ENCODE measurements around the gene BRD3. TPM values are rescaled to one million over a fixed set of nuclear protein-coding genes. Genes with fewer than 3 reads are reported as not detected.

The BRD3 gene
- polyA plus RNA-seq, 1 donor (not counting 4 experiments of a cell fraction or from before 2014, with no cell fraction given), result 3.3 TPM

DNA sequence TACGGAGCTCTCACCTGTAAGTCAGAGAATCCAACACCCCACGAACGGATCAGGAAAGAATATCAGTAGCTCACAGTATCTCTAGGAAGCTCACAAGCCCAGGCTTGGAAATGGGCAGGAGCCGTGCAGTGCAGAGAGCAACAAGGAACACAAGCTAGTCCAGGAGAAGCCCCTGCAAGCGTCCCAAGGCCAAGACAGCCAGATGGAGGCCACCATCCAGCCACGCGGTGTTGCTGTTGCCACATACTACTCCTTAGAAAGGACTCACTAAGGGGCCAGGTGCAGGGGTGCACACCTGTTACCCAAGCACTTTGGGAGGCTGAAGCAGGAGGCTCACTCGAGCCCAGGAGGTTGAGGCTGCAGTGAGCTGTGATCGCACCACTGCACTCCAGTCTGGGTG lies 60.3 kb downstream of the BRD3 start:
- no peaks in the 10 kb centered on the region for H3K36me3 ChIP-seq (ENCODE audit: control insufficient read depth in 2 of 2, extremely low read depth in 1 of 2, insufficient read depth in 2 of 2, low read length in 2 of 2)
- no peak overlapping the region for H3K9ac ChIP-seq (ENCODE audit: control insufficient read depth, extremely low read depth, insufficient read depth, low read length)
- FAIRE-seq (no peak), DNase-seq (ENCODE audit: low read depth, low spot score) (no peak)
- H3K27me3 ChIP-seq (ENCODE audit: control insufficient read depth, extremely low read depth, insufficient read depth, low read length), result peaks cover 3% of the 10 kb centered on the region
- TF ChIP-seq, protein P1, sequence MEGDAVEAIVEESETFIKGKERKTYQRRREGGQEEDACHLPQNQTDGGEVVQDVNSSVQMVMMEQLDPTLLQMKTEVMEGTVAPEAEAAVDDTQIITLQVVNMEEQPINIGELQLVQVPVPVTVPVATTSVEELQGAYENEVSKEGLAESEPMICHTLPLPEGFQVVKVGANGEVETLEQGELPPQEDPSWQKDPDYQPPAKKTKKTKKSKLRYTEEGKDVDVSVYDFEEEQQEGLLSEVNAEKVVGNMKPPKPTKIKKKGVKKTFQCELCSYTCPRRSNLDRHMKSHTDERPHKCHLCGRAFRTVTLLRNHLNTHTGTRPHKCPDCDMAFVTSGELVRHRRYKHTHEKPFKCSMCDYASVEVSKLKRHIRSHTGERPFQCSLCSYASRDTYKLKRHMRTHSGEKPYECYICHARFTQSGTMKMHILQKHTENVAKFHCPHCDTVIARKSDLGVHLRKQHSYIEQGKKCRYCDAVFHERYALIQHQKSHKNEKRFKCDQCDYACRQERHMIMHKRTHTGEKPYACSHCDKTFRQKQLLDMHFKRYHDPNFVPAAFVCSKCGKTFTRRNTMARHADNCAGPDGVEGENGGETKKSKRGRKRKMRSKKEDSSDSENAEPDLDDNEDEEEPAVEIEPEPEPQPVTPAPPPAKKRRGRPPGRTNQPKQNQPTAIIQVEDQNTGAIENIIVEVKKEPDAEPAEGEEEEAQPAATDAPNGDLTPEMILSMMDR (optimal IDR thresholded peaks at IDR 0.05 in 1 of 3, IDR thresholded peaks at IDR 0.05 in 1 of 3, conservative IDR thresholded peaks at IDR 0.05 in 1 of 3; ENCODE audit: extremely low read depth in 1 of 3, insufficient read depth in 2 of 3, low read length in 3 of 3), result no peak
- TF ChIP-seq EZH2 (IDR thresholded peaks at IDR 0.05; ENCODE audit: low read length), result no peak
- no peak overlapping the region for H2AFZ ChIP-seq (ENCODE audit: control insufficient read depth, low read length)
- no peaks in the 10 kb centered on the region for H3K9me1 ChIP-seq (ENCODE audit: control insufficient read depth, extremely low read depth, insufficient read depth, low read length)
- H3K4me3 ChIP-seq (ENCODE audit: control insufficient read depth in 2 of 3, extremely low read depth in 1 of 3, insufficient read depth in 2 of 3, low read depth in 1 of 3, low read length in 3 of 3), result no peak overlapping the region
- dilution Hi-C loops (cut with MboI; ENCODE audit: extremely low pct_ligation_motif_present, low sequenced_read_pairs), result no loop called here
- H3K4me1 ChIP-seq (ENCODE audit: control insufficient read depth, extremely low read depth, insufficient read depth, low read length), result no peaks in the 10 kb centered on the region
- H3K79me2 ChIP-seq (ENCODE audit: control insufficient read depth, insufficient read depth, low read length), result no peaks in the 10 kb centered on the region
- no peaks in the 10 kb centered on the region for H3K9me3 ChIP-seq (ENCODE audit: control insufficient read depth, low read depth, low read length)
- no peak overlapping the region for H3K27ac ChIP-seq (ENCODE audit: control insufficient read depth, insufficient read depth, low read length)
- H4K20me1 ChIP-seq (ENCODE audit: control insufficient read depth, extremely low read depth, insufficient read depth, low read length), result no peaks in the 10 kb centered on the region
- H3K4me2 ChIP-seq (ENCODE audit: control insufficient read depth, extremely low read depth, insufficient read depth, low read depth, low read length), result no peak overlapping the region

DNA sequence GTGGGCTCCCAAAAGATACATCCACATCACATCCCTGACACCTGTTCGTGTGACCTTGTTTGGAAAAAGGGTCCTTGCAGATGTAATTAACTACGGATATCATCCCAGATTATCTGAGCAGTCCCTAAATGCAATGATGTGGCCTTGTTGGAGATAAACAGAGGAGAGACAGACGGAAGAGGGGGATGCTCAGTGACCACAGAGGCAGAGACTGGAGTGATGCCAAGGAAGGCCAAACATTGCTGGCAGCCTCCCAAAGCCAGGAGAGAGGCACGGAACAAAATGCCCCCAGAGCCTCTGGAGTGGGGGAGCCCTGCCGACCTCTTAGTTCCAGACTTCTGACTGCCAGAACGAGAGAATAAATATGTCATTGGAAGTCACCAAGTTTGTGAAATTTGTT lies 60.7 kb downstream of the BRD3 start:
- FAIRE-seq, result no peak
- no peaks in the 10 kb centered on the region for H4K20me1 ChIP-seq (ENCODE audit: control insufficient read depth, extremely low read depth, insufficient read depth, low read length)
- no peak overlapping the region for H3K27ac ChIP-seq (ENCODE audit: control insufficient read depth, insufficient read depth, low read length)
- peaks cover 3% of the 10 kb centered on the region for H3K27me3 ChIP-seq (ENCODE audit: control insufficient read depth, extremely low read depth, insufficient read depth, low read length)
- H3K4me3 ChIP-seq (ENCODE audit: control insufficient read depth in 2 of 3, extremely low read depth in 1 of 3, insufficient read depth in 2 of 3, low read depth in 1 of 3, low read length in 3 of 3), result no peak overlapping the region
- no peaks in the 10 kb centered on the region for H3K36me3 ChIP-seq (ENCODE audit: control insufficient read depth in 2 of 2, extremely low read depth in 1 of 2, insufficient read depth in 2 of 2, low read length in 2 of 2)
- H3K4me1 ChIP-seq (ENCODE audit: control insufficient read depth, extremely low read depth, insufficient read depth, low read length), result no peaks in the 10 kb centered on the region
- dilution Hi-C loops (cut with MboI; ENCODE audit: extremely low pct_ligation_motif_present, low sequenced_read_pairs), result no loop called here
- TF ChIP-seq, protein P1 (optimal IDR thresholded peaks at IDR 0.05 in 1 of 3, IDR thresholded peaks at IDR 0.05 in 1 of 3, conservative IDR thresholded peaks at IDR 0.05 in 1 of 3; ENCODE audit: extremely low read depth in 1 of 3, insufficient read depth in 2 of 3, low read length in 3 of 3), result no peak
- TF ChIP-seq EZH2 (IDR thresholded peaks at IDR 0.05; ENCODE audit: low read length), result no peak
- no peak overlapping the region for H3K9ac ChIP-seq (ENCODE audit: control insufficient read depth, extremely low read depth, insufficient read depth, low read length)
- no peak for DNase-seq (ENCODE audit: low read depth, low spot score)
- H3K79me2 ChIP-seq (ENCODE audit: control insufficient read depth, insufficient read depth, low read length), result no peaks in the 10 kb centered on the region
- H3K4me2 ChIP-seq (ENCODE audit: control insufficient read depth, extremely low read depth, insufficient read depth, low read depth, low read length), result no peak overlapping the region
- no peaks in the 10 kb centered on the region for H3K9me1 ChIP-seq (ENCODE audit: control insufficient read depth, extremely low read depth, insufficient read depth, low read length)
- no peak overlapping the region for H2AFZ ChIP-seq (ENCODE audit: control insufficient read depth, low read length)
- no peaks in the 10 kb centered on the region for H3K9me3 ChIP-seq (ENCODE audit: control insufficient read depth, low read depth, low read length)
